KOPT-K1 (cell line): ENCODE measurements around the gene FALEC.

Experiments used
- H3K27ac ChIP-seq: fragments of 200-600 bp; sonication (generic); 2 replicates; pipeline ENCODE4 v1.5.1; 2016; ENCODE audit warnings: antibody characterized with exemption, mild to moderate bottlenecking, low read depth, low read length; ENCODE audit not compliant: poor library complexity, severe bottlenecking
- H3K36me3 ChIP-seq: fragments of 200-600 bp; sonication (generic); 2 replicates; pipeline ENCODE4 v1.5.1; 2017; ENCODE audit warnings: antibody characterized with exemption, mild to moderate bottlenecking, low read length, moderate library complexity; ENCODE audit not compliant: insufficient read depth
- H3K9me3 ChIP-seq: fragments of 200-600 bp; sonication (generic); 2 replicates; pipeline ENCODE4 v1.5.1; 2017; ENCODE audit warnings: antibody characterized with exemption, low read length, mild to moderate bottlenecking; ENCODE audit not compliant: insufficient read depth, poor library complexity, severe bottlenecking

Gene FALEC

GRCh38 chr1:150548324-150548631 lies 32.7 kb downstream of the FALEC start:
- Histone ChIP-seq H3K36me3 (no peaks in the 10 kb centered on the region), H3K9me3 (no peaks in the 10 kb centered on the region), H3K27ac (no peak overlapping the region)

GRCh38 chr1:150548632-150549495 lies 33.3 kb downstream of the FALEC start, which contains the start of gene ADAMTSL4:
Gene ADAMTSL4, plus strand, starts transcription at chr1:150549408. Its CDS starts 2,881 bp downstream, at chr1:150552289.
- no peak within 1 kb of the TSS for H3K27ac ChIP-seq
- H3K36me3 ChIP-seq, result no peaks in the 10 kb centered on the region
- no peaks in the 10 kb centered on the region for H3K9me3 ChIP-seq

GRCh38 chr1:150549496-150550221 lies 34.1 kb downstream of the FALEC start:
- no peak overlapping the region for H3K27ac ChIP-seq
- H3K36me3 ChIP-seq, result no peaks in the 10 kb centered on the region
- no peaks in the 10 kb centered on the region for H3K9me3 ChIP-seq

GRCh38 chr1:150550222-150551050 lies 34.9 kb downstream of the FALEC start:
- Histone ChIP-seq H3K36me3 (no peaks in the 10 kb centered on the region), H3K9me3 (no peaks in the 10 kb centered on the region), H3K27ac (no peak overlapping the region)

GRCh38 chr1:150551051-150551783 lies 35.7 kb downstream of the FALEC start:
- H3K27ac ChIP-seq, result no peak overlapping the region
- no peaks in the 10 kb centered on the region for H3K9me3 ChIP-seq
- no peaks in the 10 kb centered on the region for H3K36me3 ChIP-seq

GRCh38 chr1:150551784-150552127 lies 36.2 kb downstream of the FALEC start:
- Histone ChIP-seq H3K9me3 (no peaks in the 10 kb centered on the region), H3K27ac (no peak overlapping the region), H3K36me3 (no peaks in the 10 kb centered on the region)

GRCh38 chr1:150552128-150552910 lies 36.8 kb downstream of the FALEC start:
- Histone ChIP-seq H3K9me3 (no peaks in the 10 kb centered on the region), H3K36me3 (no peaks in the 10 kb centered on the region), H3K27ac (no peak overlapping the region)

GRCh38 chr1:150552911-150553289 lies 37.3 kb downstream of the FALEC start:
- Histone ChIP-seq H3K27ac (no peak overlapping the region), H3K36me3 (no peaks in the 10 kb centered on the region), H3K9me3 (no peaks in the 10 kb centered on the region)

- Histone ChIP-seq H3K36me3 (no peaks in the 10 kb centered on the region), H3K9me3 (no peaks in the 10 kb centered on the region), H3K27ac (no peak overlapping the region)
Observed at GRCh38 chr1:150553392-150554085, 38.0 kb downstream of the FALEC start.

- H3K36me3 ChIP-seq, result no peaks in the 10 kb centered on the region
- no peaks in the 10 kb centered on the region for H3K9me3 ChIP-seq
- no peak overlapping the region for H3K27ac ChIP-seq
Observed at GRCh38 chr1:150554086-150554452, 38.5 kb downstream of the FALEC start.

- Histone ChIP-seq H3K9me3 (no peaks in the 10 kb centered on the region), H3K27ac (no peak overlapping the region), H3K36me3 (no peaks in the 10 kb centered on the region)
Observed at GRCh38 chr1:150555198-150555970, 39.8 kb downstream of the FALEC start.

GRCh38 chr1:150555971-150556865 lies 40.7 kb downstream of the FALEC start:
- Histone ChIP-seq H3K27ac (no peak overlapping the region), H3K9me3 (no peaks in the 10 kb centered on the region), H3K36me3 (no peaks in the 10 kb centered on the region)
